ENCODE results near the gene TRIM2.
"Not testable (repeated sequence)": the region's sequence is repeated elsewhere in the genome, so short reads cannot be mapped to it uniquely, and the experiment has no call there.

TRIM2 gene

GRCh38 chr4:153204247-153204671 lies at the start of gene TRIM2:
TRIM2 (plus strand) TSS chr4:153204443; CDS start chr4:153204531, 88 bp downstream.
- DNase-seq (ENCODE audit: low read depth, low spot score): no peak

GRCh38 chr4:153155686-153156085 lies 48.6 kb upstream of the TRIM2 start:
- no peak for DNase-seq (ENCODE audit: low read depth, low spot score)

- no peak for DNase-seq (ENCODE audit: low read depth, low spot score)
Measured at GRCh38 chr4:153156263-153156662, 48.0 kb upstream of the TRIM2 start.

- no peak for DNase-seq (ENCODE audit: low read depth, low spot score)
Measured at GRCh38 chr4:153156721-153157120, 47.5 kb upstream of the TRIM2 start.

- DNase-seq (ENCODE audit: low read depth, low spot score): no peak
Measured at GRCh38 chr4:153159016-153159415, 45.2 kb upstream of the TRIM2 start.

GRCh38 chr4:153159728-153160221 lies 44.5 kb upstream of the TRIM2 start:
- no peak for DNase-seq (ENCODE audit: low read depth, low spot score)

GRCh38 chr4:153160821-153161220 lies 43.4 kb upstream of the TRIM2 start:
- DNase-seq (ENCODE audit: low read depth, low spot score): no peak

- DNase-seq (ENCODE audit: low read depth, low spot score): no peak
Measured at GRCh38 chr4:153161226-153161963, 42.8 kb upstream of the TRIM2 start.

GRCh38 chr4:153165236-153165635 lies 39.0 kb upstream of the TRIM2 start:
- DNase-seq (ENCODE audit: low read depth, low spot score): not testable (repeated sequence)

GRCh38 chr4:153166716-153167501 lies 37.3 kb upstream of the TRIM2 start:
- DNase-seq (ENCODE audit: low read depth, low spot score): no peak

- DNase-seq (ENCODE audit: low read depth, low spot score): no peak
Measured at GRCh38 chr4:153169776-153170175, 34.5 kb upstream of the TRIM2 start.

- no peak for DNase-seq (ENCODE audit: low read depth, low spot score)
Measured at GRCh38 chr4:153170407-153170806, 33.8 kb upstream of the TRIM2 start.

- no peak for DNase-seq (ENCODE audit: low read depth, low spot score)
Measured at GRCh38 chr4:153174821-153175567, 29.2 kb upstream of the TRIM2 start.

- no peak for DNase-seq (ENCODE audit: low read depth, low spot score)
Measured at GRCh38 chr4:153176938-153177337, 27.3 kb upstream of the TRIM2 start.

- DNase-seq (ENCODE audit: low read depth, low spot score): no peak
Measured at GRCh38 chr4:153177841-153178240, 26.4 kb upstream of the TRIM2 start.

- no peak for DNase-seq (ENCODE audit: low read depth, low spot score)
Measured at GRCh38 chr4:153179100-153179499, 25.1 kb upstream of the TRIM2 start.

- DNase-seq (ENCODE audit: low read depth, low spot score): no peak
Measured at GRCh38 chr4:153181293-153181692, 22.9 kb upstream of the TRIM2 start.

- no peak for DNase-seq (ENCODE audit: low read depth, low spot score)
Measured at GRCh38 chr4:153181700-153182099, 22.5 kb upstream of the TRIM2 start.

GRCh38 chr4:153183146-153183545 lies 21.1 kb upstream of the TRIM2 start:
- no peak for DNase-seq (ENCODE audit: low read depth, low spot score)

GRCh38 chr4:153185331-153185852 lies 18.9 kb upstream of the TRIM2 start:
- no peak for DNase-seq (ENCODE audit: low read depth, low spot score)

GRCh38 chr4:153186046-153186728 lies 18.1 kb upstream of the TRIM2 start:
- DNase-seq (ENCODE audit: low read depth, low spot score): no peak

All from activated CD4-positive, CD25-positive, alpha-beta regulatory T cell treated with anti-CD3 and anti-CD28 coated beads, Interleukin-2, amount 50 U/mL, for 16 hours (primary cell).